MM.1S (cell line): ENCODE data around the gene RAB31.

Experiments
- CTCF ChIP-seq: fragments of 300-600 bp; sonication (generic); IDR thresholded peaks from 2 replicates; pipeline ENCODE4 v1.5.1; 2016; ENCODE audit warnings: antibody characterized with exemption, low read length, mixed read lengths
- EZH2 ChIP-seq: fragments of 300-600 bp; sonication (generic); optimal IDR thresholded peaks from 2 replicates; pipeline ENCODE3; 2017; ENCODE audit warnings: low read depth, mild to moderate bottlenecking, antibody characterized with exemption, low read length, mixed read lengths
- EZH2phosphoT487 ChIP-seq: fragments of 300-600 bp; sonication (generic); IDR thresholded peaks from 2 replicates; pipeline ENCODE4 v1.6.1; 2018; ENCODE audit warnings: antibody characterized with exemption, low read length

GRCh38 chr18:9741793-9742523 is 33.9 kb downstream of the RAB31 start:
- TF ChIP-seq CTCF: no peak
- TF ChIP-seq EZH2phosphoT487: no peak
- no peak for TF ChIP-seq EZH2
